Activated T-helper 2 cell treated with anti-CD3 and anti-CD28 coated beads, Interferon-gamma antibody, Interleukin-2, Interleukin-4, amounts not matched to agents 10 μg/mL and 5 μg/mL and 100 μg/mL, durations not matched to agents 14 hours and 24 hours and 36 hours (primary cell): Measurements from ENCODE around the gene NDUFB4. TPM values are rescaled to one million over a fixed set of nuclear protein-coding genes. Genes with fewer than 3 reads are reported as not detected.

ENCODE experiments used
- DNase-seq: peaks from one replicate; pipeline ENCODE4 v3.0.0; 2021; ENCODE audit warnings: low spot score
- H3K27ac Mint-ChIP-seq: one replicate; pipeline ENCODE4 v1.8.0; 2021; ENCODE audit warnings: mixed read lengths
- H3K27me3 Mint-ChIP-seq: one replicate; pipeline ENCODE4 v1.8.0; 2021; ENCODE audit warnings: low read depth, mixed read lengths
- H3K36me3 Mint-ChIP-seq: one replicate; pipeline ENCODE4 v1.8.0; 2021; ENCODE audit warnings: low read depth, mixed read lengths
- H3K4me1 Mint-ChIP-seq: one replicate; pipeline ENCODE4 v1.8.0; 2021; ENCODE audit warnings: low read depth, mixed read lengths
- H3K4me3 Mint-ChIP-seq: one replicate; pipeline ENCODE4 v1.8.0; 2021; ENCODE audit warnings: low read depth, mild to moderate bottlenecking, moderate library complexity, mixed read lengths
- H3K9me3 Mint-ChIP-seq: one replicate; pipeline ENCODE4 v1.8.0; 2021; ENCODE audit warnings: mixed read lengths
- intact Hi-C: fragments of 100-400 bp; cut with micrococcal nuclease; formaldehyde crosslinking; loops from one replicate; pipeline ENCODE4 v1.15.1; 2023
- total RNA-seq: library from RNA; stranded (reverse); gene quantifications from 2 replicates; pipeline ENCODE4 v1.2.3, GENCODE V29; 2022

The NDUFB4 gene
- total RNA-seq, 1 donor from 2014 or later: 154 TPM

- peak; percentile 44 for DNase-seq
- intact Hi-C loops: loop anchor here (1.0 kb wide), 1 partner anchor 234 kb away; no protein-coding TSS in a partner anchor
These were observed 34.7 kb upstream of the NDUFB4 start for GRCh38 chr3:120561251-120562045.

GRCh38 chr3:120563356-120564022, 32.6 kb upstream of the NDUFB4 start:
- H3K4me3 Mint-ChIP-seq: no peak overlapping the region
- intact Hi-C loops: no loop called here
- H3K27me3 Mint-ChIP-seq: peaks cover 13% of the 10 kb centered on the region
- no peak overlapping the region for H3K27ac Mint-ChIP-seq
- H3K36me3 Mint-ChIP-seq: no peaks in the 10 kb centered on the region
- no peak for DNase-seq
- no peaks in the 10 kb centered on the region for H3K9me3 Mint-ChIP-seq
- peaks cover 7% of the 10 kb centered on the region for H3K4me1 Mint-ChIP-seq

More at GRCh38 chr3:120561251-120562045, 34.7 kb upstream of the NDUFB4 start:
- Mint-ChIP-seq H3K9me3 (no peaks in the 10 kb centered on the region), H3K4me1 (peaks cover 10% of the 10 kb centered on the region), H3K36me3 (no peaks in the 10 kb centered on the region), H3K27me3 (peaks cover 16% of the 10 kb centered on the region), H3K27ac (no peak overlapping the region), H3K4me3 (no peak overlapping the region)

GRCh38 chr3:120566243-120566975, 29.7 kb upstream of the NDUFB4 start:
- H3K4me1 Mint-ChIP-seq: no peaks in the 10 kb centered on the region

GRCh38 chr3:120567370-120568201, 28.6 kb upstream of the NDUFB4 start:
- Mint-ChIP-seq H3K9me3 (no peaks in the 10 kb centered on the region), H3K4me3 (no peak overlapping the region), H3K27ac (no peak overlapping the region), H3K27me3 (peaks cover 7% of the 10 kb centered on the region), H3K36me3 (no peaks in the 10 kb centered on the region), H3K4me1 (no peaks in the 10 kb centered on the region)
- intact Hi-C loops: no loop called here
- no peak for DNase-seq

More at GRCh38 chr3:120566243-120566975, 29.7 kb upstream of the NDUFB4 start:
- Mint-ChIP-seq H3K9me3 (no peaks in the 10 kb centered on the region), H3K36me3 (no peaks in the 10 kb centered on the region), H3K4me3 (no peak overlapping the region), H3K27me3 (peaks cover 9% of the 10 kb centered on the region), H3K27ac (no peak overlapping the region)
- intact Hi-C loops: no loop called here
- DNase-seq: no peak

- Mint-ChIP-seq H3K9me3 (no peaks in the 10 kb centered on the region), H3K4me3 (no peak overlapping the region), H3K27ac (no peak overlapping the region), H3K4me1 (no peaks in the 10 kb centered on the region), H3K36me3 (no peaks in the 10 kb centered on the region), H3K27me3 (peaks cover 7% of the 10 kb centered on the region)
- intact Hi-C loops: no loop called here
- DNase-seq: no peak
These were observed 28.0 kb upstream of the NDUFB4 start for GRCh38 chr3:120568202-120568531.

- no peaks in the 10 kb centered on the region for H3K36me3 Mint-ChIP-seq
- intact Hi-C loops: no loop called here
- H3K4me3 Mint-ChIP-seq: no peak overlapping the region
- no peaks in the 10 kb centered on the region for H3K4me1 Mint-ChIP-seq
- peaks cover 7% of the 10 kb centered on the region for H3K27me3 Mint-ChIP-seq
- H3K27ac Mint-ChIP-seq: no peak overlapping the region
- H3K9me3 Mint-ChIP-seq: no peaks in the 10 kb centered on the region
- DNase-seq: no peak
These were observed 27.5 kb upstream of the NDUFB4 start for GRCh38 chr3:120568598-120568997.

- intact Hi-C loops: no loop called here
- Mint-ChIP-seq H3K4me1 (no peaks in the 10 kb centered on the region), H3K36me3 (no peaks in the 10 kb centered on the region), H3K27me3 (peaks cover 7% of the 10 kb centered on the region), H3K4me3 (no peak overlapping the region), H3K27ac (no peak overlapping the region), H3K9me3 (no peaks in the 10 kb centered on the region)
- DNase-seq: no peak
These were observed 26.7 kb upstream of the NDUFB4 start for GRCh38 chr3:120569222-120570057.

GRCh38 chr3:120572027-120572426, 24.1 kb upstream of the NDUFB4 start:
- H3K27me3 Mint-ChIP-seq: no peaks in the 10 kb centered on the region
- H3K9me3 Mint-ChIP-seq: no peaks in the 10 kb centered on the region
- DNase-seq: no peak
- no peak overlapping the region for H3K4me3 Mint-ChIP-seq
- no peaks in the 10 kb centered on the region for H3K36me3 Mint-ChIP-seq
- intact Hi-C loops: no loop called here
- no peak overlapping the region for H3K27ac Mint-ChIP-seq
- no peaks in the 10 kb centered on the region for H3K4me1 Mint-ChIP-seq

- no peak for DNase-seq
- H3K27me3 Mint-ChIP-seq: peaks cover 16% of the 10 kb centered on the region
- no peaks in the 10 kb centered on the region for H3K36me3 Mint-ChIP-seq
- no peaks in the 10 kb centered on the region for H3K9me3 Mint-ChIP-seq
- H3K4me1 Mint-ChIP-seq: no peaks in the 10 kb centered on the region
- no peak overlapping the region for H3K27ac Mint-ChIP-seq
- intact Hi-C loops: no loop called here
- no peak overlapping the region for H3K4me3 Mint-ChIP-seq
These were observed 8.7 kb upstream of the NDUFB4 start for GRCh38 chr3:120587332-120587975.

- H3K9me3 Mint-ChIP-seq: no peaks in the 10 kb centered on the region
- peak overlapping the region; percentile 93 for H3K27ac Mint-ChIP-seq
- H3K27me3 Mint-ChIP-seq: peaks cover 14% of the 10 kb centered on the region
- no peak for DNase-seq
- intact Hi-C loops: loop anchor here (1.0 to 10.0 kb wide), 5 partner anchors 37 to 501 kb away; partner anchors contain the start of genes GSK3B, GTF2E1 and RABL3
- H3K4me1 Mint-ChIP-seq: peaks cover 7% of the 10 kb centered on the region
- peaks cover 4% of the 10 kb centered on the region for H3K36me3 Mint-ChIP-seq
- peak overlapping the region; percentile 89 for H3K4me3 Mint-ChIP-seq
These were observed 384 bp upstream of the NDUFB4 start for GRCh38 chr3:120595788-120596115.

- intact Hi-C loops: loop anchor here (1.0 to 10.0 kb wide), 5 partner anchors 38 to 502 kb away; partner anchors contain the start of genes GSK3B, GTF2E1 and RABL3
- peak overlapping the region; percentile 89 for H3K4me3 Mint-ChIP-seq
These were observed 702 bp downstream of the NDUFB4 start for GRCh38 chr3:120596853-120597223.

More at GRCh38 chr3:120596853-120597223, 702 bp downstream of the NDUFB4 start:
- no peak for DNase-seq
- no peaks in the 10 kb centered on the region for H3K9me3 Mint-ChIP-seq
- H3K36me3 Mint-ChIP-seq: peaks cover 14% of the 10 kb centered on the region
- peak overlapping the region; percentile 93 for H3K27ac Mint-ChIP-seq
- H3K27me3 Mint-ChIP-seq: peaks cover 7% of the 10 kb centered on the region
- H3K4me1 Mint-ChIP-seq: peaks cover 9% of the 10 kb centered on the region
